HG03469 (cell line): ENCODE measurements around the gene GTSE1.

Experiments used
- ATAC-seq: cut with Tn5 transposase; IDR thresholded peaks from one replicate; pipeline ENCODE4 v1.9.1; 2021; ENCODE audit warnings: mild to moderate bottlenecking, moderate library complexity, moderate number of reproducible peaks; ENCODE audit not compliant: unreplicated experiment

GTSE1 gene

GRCh38 chr22:46362934-46363515 lies 66.4 kb downstream of the GTSE1 start:
- no peak for ATAC-seq

DNA sequence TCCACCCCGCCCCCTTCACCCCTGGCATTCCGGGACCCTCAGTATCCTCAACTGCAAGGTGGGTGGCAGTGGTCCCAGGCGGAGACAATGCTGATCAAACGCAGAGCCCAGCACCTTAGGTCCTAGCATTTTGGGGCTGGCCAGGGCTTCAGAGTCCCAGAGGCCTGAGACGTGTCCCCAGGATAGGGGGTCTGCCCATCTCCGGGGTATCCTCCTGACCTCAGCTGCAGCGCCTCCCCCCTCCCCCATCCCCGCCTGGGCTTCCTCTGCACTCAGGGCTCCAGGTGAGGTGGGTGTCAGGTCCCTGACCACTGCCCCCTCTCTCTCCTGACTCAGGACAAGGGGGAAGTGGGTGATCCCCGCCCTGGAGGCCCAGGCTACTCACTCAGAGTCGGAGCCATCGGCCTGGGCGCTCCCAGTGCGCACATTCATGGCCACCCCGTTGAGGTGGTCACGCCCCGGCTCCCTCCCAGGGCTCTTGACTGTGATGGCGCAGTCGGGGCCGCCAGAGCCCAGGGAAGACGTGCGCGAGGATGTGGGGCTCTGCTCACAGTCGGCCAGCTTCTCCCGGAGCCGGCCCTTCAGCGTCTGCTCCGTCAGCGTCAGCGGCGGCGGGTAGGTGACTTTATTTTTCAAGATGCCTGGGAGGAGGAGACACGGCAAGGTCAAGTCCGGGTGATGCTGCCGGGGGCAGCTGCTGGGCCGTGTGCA lies 67.1 kb downstream of the GTSE1 start:
- no peak for ATAC-seq

- no peak for ATAC-seq
These were observed 67.9 kb downstream of the GTSE1 start for GRCh38 chr22:46364341-46365165.

DNA sequence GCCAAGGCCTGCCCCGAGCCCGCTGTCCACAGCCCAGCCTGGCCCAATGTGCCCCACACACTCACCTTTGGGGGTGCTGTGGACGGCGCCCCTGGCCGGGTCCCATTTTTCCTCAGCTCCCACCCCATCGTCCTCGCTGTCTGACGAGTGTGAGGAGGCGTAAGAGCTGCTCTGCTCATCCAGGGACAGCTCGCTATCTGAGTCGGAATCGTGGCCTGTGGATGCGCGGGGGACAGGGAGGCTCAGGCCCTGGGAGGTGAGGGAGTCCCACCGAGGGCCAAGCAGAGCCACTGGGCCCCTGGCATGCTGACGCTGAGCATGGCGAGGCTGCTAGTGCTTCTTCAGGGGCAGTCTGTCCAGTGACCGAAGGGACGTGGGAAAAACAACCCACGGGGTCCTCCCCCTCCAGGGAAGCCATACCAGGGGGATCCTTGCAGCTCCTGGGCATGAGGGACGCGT lies 68.5 kb downstream of the GTSE1 start:
- ATAC-seq = no peak

- no peak for ATAC-seq
These were observed 69.7 kb downstream of the GTSE1 start for GRCh38 chr22:46366327-46366731.

- ATAC-seq = no peak
These were observed 70.4 kb downstream of the GTSE1 start for GRCh38 chr22:46366801-46367706.

GRCh38 chr22:46367707-46368191 lies 71.1 kb downstream of the GTSE1 start:
- ATAC-seq = no peak

DNA sequence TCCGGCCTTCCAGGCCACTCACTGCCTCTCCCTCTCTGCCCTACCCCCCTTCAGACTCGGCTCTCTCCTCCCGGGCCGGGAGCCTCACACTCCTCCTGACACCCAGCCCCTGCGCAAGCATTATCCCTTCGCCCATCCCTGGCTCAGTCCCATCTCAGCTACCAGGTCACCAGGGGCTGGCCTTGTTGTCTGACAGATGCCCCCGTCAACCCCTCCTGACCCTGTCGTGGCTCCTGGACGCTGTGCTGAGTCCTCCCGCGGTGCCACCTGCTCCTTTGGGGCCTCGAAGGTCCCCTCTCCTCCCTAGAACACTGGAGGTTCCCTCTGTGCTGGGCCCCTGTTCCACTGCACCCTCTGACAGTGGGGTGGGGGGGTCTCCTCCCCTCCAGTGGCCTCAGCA lies 71.8 kb downstream of the GTSE1 start:
- ATAC-seq = no peak

DNA sequence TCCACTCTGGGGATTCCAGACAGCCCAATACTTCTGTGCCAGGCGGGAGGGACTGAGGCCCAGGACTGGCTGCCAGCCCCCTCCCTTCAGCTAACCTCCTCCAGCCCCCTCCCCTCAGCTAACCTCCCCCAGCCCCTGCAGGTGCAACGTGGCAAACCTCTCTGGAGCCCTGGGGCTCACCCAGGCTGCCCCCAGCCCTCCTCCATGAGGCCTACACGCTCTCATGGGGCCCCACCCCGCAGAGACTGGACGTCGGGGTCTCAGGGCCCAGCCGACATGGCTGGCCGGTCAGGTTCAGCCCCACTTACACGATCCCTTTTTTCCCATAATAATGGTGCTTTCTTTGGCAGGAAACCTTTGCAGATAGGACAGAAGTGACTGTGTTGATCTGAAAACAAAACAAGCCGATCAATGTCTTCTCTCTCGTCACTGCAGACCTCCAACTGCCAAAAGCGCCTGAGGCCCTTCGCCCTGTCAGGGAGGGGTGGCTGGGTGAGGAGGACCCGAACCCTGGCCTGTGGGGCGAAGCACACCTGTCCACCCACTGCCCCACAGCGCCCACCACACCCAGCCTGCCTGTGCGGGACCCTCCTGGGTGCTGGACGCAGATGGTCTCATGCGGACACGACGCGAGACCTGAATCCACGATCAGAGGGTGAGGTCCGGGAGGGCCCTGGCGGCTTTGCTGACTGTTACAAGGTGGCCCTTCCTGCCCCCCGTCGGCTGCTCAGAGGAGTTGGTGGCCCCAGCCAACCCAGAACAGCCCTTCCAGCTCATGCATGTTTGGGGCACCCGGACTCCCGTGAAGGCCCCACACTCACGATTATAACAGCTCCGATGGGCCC lies 72.4 kb downstream of the GTSE1 start:
- ATAC-seq = no peak

GRCh38 chr22:46369716-46370583 lies 73.3 kb downstream of the GTSE1 start:
- ATAC-seq = no peak

GRCh38 chr22:46370584-46371291 lies 74.1 kb downstream of the GTSE1 start:
- ATAC-seq = no peak

- no peak for ATAC-seq
These were observed 75.1 kb downstream of the GTSE1 start for GRCh38 chr22:46371623-46372226.

- no peak for ATAC-seq
These were observed 76.0 kb downstream of the GTSE1 start for GRCh38 chr22:46372686-46373085.

DNA sequence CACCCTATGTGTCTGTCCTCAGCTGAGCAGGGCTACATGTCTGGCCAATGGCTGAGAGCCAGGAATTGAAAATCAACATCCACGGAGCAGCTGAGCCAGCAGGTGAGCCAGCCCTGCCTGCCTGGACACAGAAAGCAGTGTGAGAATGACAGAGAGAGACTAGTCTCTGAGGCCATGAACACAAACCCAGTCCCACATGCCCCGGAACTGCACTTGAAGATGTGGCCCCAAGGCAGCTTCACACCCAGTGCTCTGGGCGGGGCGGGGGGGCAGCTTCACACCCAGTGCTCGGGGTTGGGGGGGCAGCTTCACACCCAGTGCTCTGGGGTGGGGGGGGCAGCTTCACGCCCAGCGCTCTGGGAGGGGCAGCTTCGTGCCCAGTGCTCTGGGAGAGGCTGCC lies 76.5 kb downstream of the GTSE1 start:
- no peak for ATAC-seq

DNA sequence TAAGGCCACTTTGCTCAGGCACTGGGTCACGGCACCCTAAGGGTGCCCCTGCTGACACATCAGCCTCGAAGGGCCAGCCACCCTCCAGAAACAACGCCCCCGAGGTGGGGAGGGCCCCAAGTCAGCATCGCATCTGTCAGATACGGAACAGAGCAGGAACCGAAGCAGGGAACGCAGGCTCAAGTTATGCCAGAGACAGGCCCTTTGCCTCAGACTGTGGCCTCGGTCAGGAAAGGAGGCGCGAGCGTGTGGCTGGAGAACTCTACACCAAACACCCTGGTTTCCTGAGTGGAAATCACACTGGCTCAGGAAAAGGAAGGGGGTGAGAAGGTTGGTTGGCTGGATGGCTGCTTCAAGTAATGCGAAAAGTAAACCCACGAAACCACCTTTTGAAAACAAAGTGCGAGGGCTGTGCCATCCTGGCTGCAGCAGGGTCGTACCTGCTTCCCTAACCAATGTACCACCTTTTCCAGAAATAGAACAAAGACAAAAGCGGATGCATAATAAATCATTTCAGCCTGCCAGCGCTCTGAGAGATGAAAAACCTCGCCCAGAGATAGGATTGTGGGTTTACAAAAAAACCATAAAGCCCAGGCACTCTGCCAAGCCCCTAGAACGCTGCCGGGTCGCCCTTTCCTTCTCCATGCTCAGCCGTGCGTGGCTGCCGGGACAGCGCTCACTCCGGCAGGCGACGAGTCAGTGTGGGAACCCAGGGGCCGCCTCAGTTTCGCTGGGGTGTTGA lies 77.4 kb downstream of the GTSE1 start:
- no peak for ATAC-seq

DNA sequence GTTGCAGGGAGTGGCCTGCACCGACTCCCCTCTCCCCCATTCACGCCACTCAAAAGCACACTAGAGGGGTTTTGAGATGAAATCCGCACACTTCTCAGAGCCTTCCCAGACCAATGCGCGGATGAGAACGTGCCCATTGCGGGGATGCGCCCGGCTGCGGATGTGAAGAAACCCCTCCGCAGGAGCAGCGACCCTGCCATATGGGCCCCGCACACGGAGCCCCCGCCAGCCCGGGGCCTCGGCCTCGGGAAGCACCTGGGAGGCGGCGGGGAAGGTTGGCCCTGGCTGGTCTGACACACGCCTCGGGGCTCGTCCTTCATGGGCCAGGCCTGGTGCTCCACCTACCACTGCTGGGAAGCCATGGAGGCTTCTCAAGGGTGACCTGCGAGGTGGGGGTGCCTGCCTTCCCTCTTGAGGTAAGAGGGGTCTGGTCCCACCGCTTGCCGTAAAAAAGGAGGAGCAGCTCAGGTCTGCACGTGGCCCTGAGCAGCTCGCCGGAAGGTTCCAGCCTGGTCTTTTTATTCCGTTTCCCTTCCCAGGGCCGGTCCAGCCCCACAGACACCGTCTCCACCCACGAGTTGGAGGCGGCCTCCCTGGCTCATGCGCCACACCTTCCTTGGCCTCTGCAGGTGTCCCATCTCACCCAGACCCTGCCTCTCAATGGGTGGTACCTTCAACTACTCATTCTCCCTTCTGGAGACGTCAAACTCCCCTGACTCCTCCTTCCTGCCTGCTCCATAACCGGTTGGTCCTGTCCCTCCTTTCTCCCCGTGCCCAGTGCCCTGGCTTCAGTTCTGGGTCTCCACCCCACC lies 78.2 kb downstream of the GTSE1 start:
- no peak for ATAC-seq
